Measurements from ENCODE around the gene TNFRSF1A. TPM values are rescaled to one million over a fixed set of nuclear protein-coding genes. Genes with fewer than 3 reads are reported as not detected.
A peak's percentile ranks its signal among the peaks of the same experiment; 100 is the strongest.

Gene TNFRSF1A
- total and polyA plus RNA-seq, 7 donors = 38.8 to 224 (median 117) TPM

GRCh38 chr12:6334940-6335450 is 6.9 kb downstream of the TNFRSF1A start:
- H3K4me3 ChIP-seq = peak overlapping the region; percentile 99
- H3K27me3 ChIP-seq (ENCODE audit: insufficient read depth in 3 of 3, low read length in 2 of 3) = no peaks in the 10 kb centered on the region
- TF ChIP-seq, protein P1, sequence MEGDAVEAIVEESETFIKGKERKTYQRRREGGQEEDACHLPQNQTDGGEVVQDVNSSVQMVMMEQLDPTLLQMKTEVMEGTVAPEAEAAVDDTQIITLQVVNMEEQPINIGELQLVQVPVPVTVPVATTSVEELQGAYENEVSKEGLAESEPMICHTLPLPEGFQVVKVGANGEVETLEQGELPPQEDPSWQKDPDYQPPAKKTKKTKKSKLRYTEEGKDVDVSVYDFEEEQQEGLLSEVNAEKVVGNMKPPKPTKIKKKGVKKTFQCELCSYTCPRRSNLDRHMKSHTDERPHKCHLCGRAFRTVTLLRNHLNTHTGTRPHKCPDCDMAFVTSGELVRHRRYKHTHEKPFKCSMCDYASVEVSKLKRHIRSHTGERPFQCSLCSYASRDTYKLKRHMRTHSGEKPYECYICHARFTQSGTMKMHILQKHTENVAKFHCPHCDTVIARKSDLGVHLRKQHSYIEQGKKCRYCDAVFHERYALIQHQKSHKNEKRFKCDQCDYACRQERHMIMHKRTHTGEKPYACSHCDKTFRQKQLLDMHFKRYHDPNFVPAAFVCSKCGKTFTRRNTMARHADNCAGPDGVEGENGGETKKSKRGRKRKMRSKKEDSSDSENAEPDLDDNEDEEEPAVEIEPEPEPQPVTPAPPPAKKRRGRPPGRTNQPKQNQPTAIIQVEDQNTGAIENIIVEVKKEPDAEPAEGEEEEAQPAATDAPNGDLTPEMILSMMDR (IDR thresholded peaks at IDR 0.05) = no peak
- peaks cover 56% of the 10 kb centered on the region for H3K4me1 ChIP-seq
- peak overlapping the region; percentile 88 for H3K27ac ChIP-seq
- 29 to 48% (median 30%) methylated on average over 13 of the region's 13 CpGs for WGBS, 3 donors
- H3K9me3 ChIP-seq = no peaks in the 10 kb centered on the region
- peaks cover 7 to 57% of the 10 kb centered on the region in 2 donors for H3K36me3 ChIP-seq (ENCODE audit: insufficient read depth in 1 of 2, low read depth in 1 of 2)
- intact Hi-C loops (cut with DNase I) = loop anchor here (5.0 kb wide), 2 partner anchors 127 to 202 kb away; no protein-coding TSS in a partner anchor
- no peak for ATAC-seq
- peak in 1 of 2 donors; percentile 32 for DNase-seq

DNA sequence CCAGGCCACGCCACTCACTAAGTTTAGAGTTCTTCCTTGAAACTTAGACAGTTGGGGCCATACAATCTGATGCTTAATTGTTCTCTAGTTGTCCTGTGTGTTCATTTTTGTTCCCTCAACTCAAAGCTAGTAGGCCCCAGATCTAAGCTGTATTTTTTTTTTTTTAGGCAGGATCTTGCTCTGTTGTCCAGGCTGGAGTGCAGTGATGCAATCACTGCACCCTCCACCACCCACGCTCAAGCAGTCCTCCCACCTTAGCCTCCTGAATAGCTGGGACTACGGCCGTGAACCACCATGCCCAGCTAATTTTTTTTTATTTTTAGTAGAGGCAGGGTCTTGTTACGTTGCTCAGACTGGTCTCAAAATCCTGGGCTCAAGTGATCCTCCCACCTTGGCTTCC is 7.5 kb downstream of the TNFRSF1A start:
- no peaks in the 10 kb centered on the region for H3K27me3 ChIP-seq (ENCODE audit: insufficient read depth in 3 of 3, low read length in 2 of 3)
- peak overlapping the region; percentile 99 for H3K4me3 ChIP-seq
- TF ChIP-seq, protein P1 (IDR thresholded peaks at IDR 0.05) = no peak
- DNase-seq (no peak), ATAC-seq (no peak)
- intact Hi-C loops (cut with DNase I) = loop anchor here in 1 of 2 donors (5.0 kb wide), 1 partner anchor 128 kb away; no protein-coding TSS in a partner anchor
- H3K36me3 ChIP-seq (ENCODE audit: insufficient read depth in 1 of 2, low read depth in 1 of 2) = peaks cover 7 to 63% of the 10 kb centered on the region in 2 donors
- H3K27ac ChIP-seq = peak overlapping the region; percentile 88
- no peaks in the 10 kb centered on the region for H3K9me3 ChIP-seq
- 47 to 64% (median 51%) methylated on average over 5 of the region's 5 CpGs for WGBS, 3 donors
- peaks cover 55% of the 10 kb centered on the region for H3K4me1 ChIP-seq

GRCh38 chr12:6333566-6333965 is 8.3 kb downstream of the TNFRSF1A start:
- no peak for ATAC-seq
- no peak for DNase-seq
- WGBS, 3 donors = 81 to 86% (median 82%) methylated on average over 9 of the region's 9 CpGs
- Histone ChIP-seq H3K36me3 (ENCODE audit: insufficient read depth in 1 of 2, low read depth in 1 of 2) (peaks cover 8 to 64% of the 10 kb centered on the region in 2 donors), H3K27me3 (ENCODE audit: insufficient read depth in 3 of 3, low read length in 2 of 3) (no peaks in the 10 kb centered on the region), H3K4me3 (no peak overlapping the region), H3K27ac (peak overlapping the region; percentile 88), H3K4me1 (peaks cover 47% of the 10 kb centered on the region), H3K9me3 (no peaks in the 10 kb centered on the region)
- intact Hi-C loops (cut with DNase I) = loop anchor here in 1 of 2 donors (5.0 kb wide), 1 partner anchor 129 kb away; no protein-coding TSS in a partner anchor
- TF ChIP-seq, protein P1 (IDR thresholded peaks at IDR 0.05) = no peak

GRCh38 chr12:6333029-6333428 is 8.8 kb downstream of the TNFRSF1A start:
- 71 to 81% (median 79%) methylated on average over 9 of the region's 9 CpGs for whole genome bisulfite sequencing, 3 donors
- Histone ChIP-seq H3K9me3 (no peaks in the 10 kb centered on the region), H3K4me3 (no peak overlapping the region), H3K36me3 (ENCODE audit: insufficient read depth in 1 of 2, low read depth in 1 of 2) (peaks cover 8 to 69% of the 10 kb centered on the region in 2 donors), H3K27me3 (ENCODE audit: insufficient read depth in 3 of 3, low read length in 2 of 3) (no peaks in the 10 kb centered on the region), H3K27ac (no peak overlapping the region), H3K4me1 (peaks cover 44% of the 10 kb centered on the region)
- intact Hi-C loops (cut with DNase I) = loop anchor here in 1 of 2 donors (5.0 kb wide), 1 partner anchor 129 kb away; no protein-coding TSS in a partner anchor
- TF ChIP-seq, protein P1 (IDR thresholded peaks at IDR 0.05) = no peak
- ATAC-seq (no peak), DNase-seq (peak in 1 of 2 donors; percentile 30)

Measured in psoas muscle (tissue), 8 donors.